SK-MEL-5 (cell line): ENCODE data around the gene MACROD1. TPM values are rescaled to one million over a fixed set of nuclear protein-coding genes. Genes with fewer than 3 reads are reported as not detected.

Experiments
- DNase-seq: peaks from one replicate; pipeline ENCODE4 v3.0.0-alpha.2; 2016; ENCODE audit warnings: low read depth, low spot score
- in situ Hi-C: cut with HindIII; loops from 2 replicates; pipeline ENCODE4 v1.10.0; 2016; ENCODE audit warnings: low sequenced_read_pairs, high pct_unique_total_duplicates, low pct_unique_long_range_greater_than_20kb
- small RNA-seq, 2 experiments: library from RNA; depleted of rRNA; stranded (forward); fragments of <200 nt; gene quantifications; one replicate each; pipeline ENCODE3, GENCODE V24; 2014
- total RNA-seq: library from RNA; depleted of rRNA; stranded (reverse); fragments of >200 nt; shearing (Covaris generic); gene quantifications from 2 replicates; pipeline ENCODE4 v1.2.3, GENCODE V29; 2014; rRNA removed

The MACROD1 gene
- total RNA-seq, 1 experiment from 2014 or later = 15.7 TPM

GRCh38 chr11:63961608-63962412, 204.1 kb downstream of the MACROD1 start:
- DNase-seq = no peak
- in situ Hi-C loops = no loop called here

GRCh38 chr11:63958008-63958407, 207.9 kb downstream of the MACROD1 start:
- in situ Hi-C loops = no loop called here
- no peak for DNase-seq

- DNase-seq = no peak
- in situ Hi-C loops = no loop called here
Observed at GRCh38 chr11:63952570-63952969, 213.3 kb downstream of the MACROD1 start.

- DNase-seq = no peak
- in situ Hi-C loops = no loop called here
Observed at GRCh38 chr11:63951779-63952536, 214.0 kb downstream of the MACROD1 start.

Small RNAs within 50 kb of the gene (small RNA-seq; reads per million reads assigned to genes)
- 0 to 0.14 reads per million in 2 experiments for gene RNU6-45P

Other genes with a start within 250 kb of the MACROD1 start
- 0.63 and 0.80 TPM in 2 replicates for gene RCOR2, start 248.9 kb downstream of the MACROD1 start, total RNA-seq
- gene NAA40, start 227.1 kb downstream of the MACROD1 start, total RNA-seq = 8.7 and 10.0 TPM in 2 replicates
- gene COX8A, start 191.5 kb downstream of the MACROD1 start, total RNA-seq = 583 and 585 TPM in 2 replicates
- 37.3 and 39.2 TPM in 2 replicates for gene OTUB1, start 179.7 kb downstream of the MACROD1 start, total RNA-seq
- not detected in 2 replicates for gene FLRT1, start 130.2 kb downstream of the MACROD1 start, total RNA-seq
- 218 and 248 TPM in 2 replicates for gene STIP1, start 20.1 kb upstream of the MACROD1 start, total RNA-seq
- gene FERMT3, start 40.6 kb upstream of the MACROD1 start, total RNA-seq = 0.13 and 0.29 TPM in 2 replicates
- gene TRPT1, start 60.1 kb upstream of the MACROD1 start, total RNA-seq = 30.7 and 35.6 TPM in 2 replicates
- gene NUDT22, start 60.2 kb upstream of the MACROD1 start, total RNA-seq = 50.4 and 52.1 TPM in 2 replicates
- 4.3 and 6.5 TPM in 2 replicates for gene DNAJC4, start 64.4 kb upstream of the MACROD1 start, total RNA-seq
- gene VEGFB, start 68.5 kb upstream of the MACROD1 start, total RNA-seq = 37.3 and 40.1 TPM in 2 replicates
- gene FKBP2, start 75.0 kb upstream of the MACROD1 start, total RNA-seq = 78.1 and 107 TPM in 2 replicates
- 138 and 162 TPM in 2 replicates for gene PPP1R14B, start 80.8 kb upstream of the MACROD1 start, total RNA-seq
- gene PLCB3, start 85.4 kb upstream of the MACROD1 start, total RNA-seq = 10.4 and 12.1 TPM in 2 replicates
- 18.7 and 19.3 TPM in 2 replicates for gene BAD, start 118.6 kb upstream of the MACROD1 start, total RNA-seq
- gene GPR137, start 119.7 kb upstream of the MACROD1 start, total RNA-seq = 7.9 TPM in 2 replicates
- gene KCNK4, start 125.2 kb upstream of the MACROD1 start, total RNA-seq = not detected in 2 replicates
- 0.45 TPM in 1 of 2 replicates, not detected in the other for gene CATSPERZ, start 134.2 kb upstream of the MACROD1 start, total RNA-seq
- 48.4 and 56.1 TPM in 2 replicates for gene ESRRA, start 139.4 kb upstream of the MACROD1 start, total RNA-seq
- gene TRMT112, start 151.4 kb upstream of the MACROD1 start, total RNA-seq = 113 and 127 TPM in 2 replicates
- 206 and 215 TPM in 2 replicates for gene PRDX5, start 152.0 kb upstream of the MACROD1 start, total RNA-seq
- 1.3 and 2.0 TPM in 2 replicates for gene CCDC88B, start 174.1 kb upstream of the MACROD1 start, total RNA-seq
- gene RPS6KA4, start 193.0 kb upstream of the MACROD1 start, total RNA-seq = 40.3 and 42.0 TPM in 2 replicates